AG10803 (cell line): ENCODE data around the gene IFT43.

Source experiments
- DNase-seq: peaks from one replicate; pipeline ENCODE4 v3.0.0; 2010; ENCODE audit warnings: low read depth
- H3K4me3 ChIP-seq: 2 replicates; pipeline ENCODE4 v1.5.1; 2011; ENCODE audit warnings: mild to moderate bottlenecking, low read length, control low read depth
- CTCF ChIP-seq: conservative IDR thresholded peaks from 2 replicates; pipeline ENCODE4 v1.5.1; 2011; ENCODE audit warnings: mild to moderate bottlenecking, low read length, control low read depth, inconsistent platforms

IFT43 gene

GRCh38 chr14:75979648-75980565 lies 5.7 kb upstream of the IFT43 start:
- TF ChIP-seq CTCF, result no peak
- H3K4me3 ChIP-seq, result peak overlapping the region; percentile 60
- no peak for DNase-seq

GRCh38 chr14:75980856-75981255 lies 4.7 kb upstream of the IFT43 start:
- H3K4me3 ChIP-seq, result peak overlapping the region; percentile 60
- no peak for DNase-seq
- TF ChIP-seq CTCF, result no peak

- no peak for TF ChIP-seq CTCF
- peak within 1 kb of the TSS; percentile 60 for H3K4me3 ChIP-seq
- DNase-seq, result peak; percentile 92
Measured at GRCh38 chr14:75981426-75982265, 3.9 kb upstream of the IFT43 start, which contains the start of gene TGFB3. Gene TGFB3 (minus strand): TSS chr14:75981995. CDS start chr14:75980893, 1,102 bp downstream.

GRCh38 chr14:75982266-75983018 lies 3.1 kb upstream of the IFT43 start:
- peak; percentile 78 for DNase-seq
- TF ChIP-seq CTCF, result peak; percentile 61
- H3K4me3 ChIP-seq, result peak overlapping the region; percentile 60

GRCh38 chr14:75983019-75983358 lies 2.6 kb upstream of the IFT43 start:
- DNase-seq, result no peak
- H3K4me3 ChIP-seq, result peak overlapping the region; percentile 60
- no peak for TF ChIP-seq CTCF

GRCh38 chr14:75984674-75985073 lies 889 bp upstream of the IFT43 start:
- TF ChIP-seq CTCF, result no peak
- no peak for DNase-seq
- no peak overlapping the region for H3K4me3 ChIP-seq
